Stimulated activated CD4-positive, alpha-beta T cell treated with anti-CD3 and anti-CD28 coated beads, Interleukin-1b, Interleukin-23, amount 100 ng/mL, for 24 hours (primary cell): Measurements from ENCODE around the gene SPATS2.
"Not testable (repeated sequence)": the region's sequence is repeated elsewhere in the genome, so short reads cannot be mapped to it uniquely, and the experiment has no call there.

Experiments
- DNase-seq, 4 experiments: peaks; one replicate each; pipeline ENCODE4 v3.0.0-alpha.2; 2020; ENCODE audit warnings: low read depth in 4 of 4, low spot score in 1 of 4

The SPATS2 gene

DNA sequence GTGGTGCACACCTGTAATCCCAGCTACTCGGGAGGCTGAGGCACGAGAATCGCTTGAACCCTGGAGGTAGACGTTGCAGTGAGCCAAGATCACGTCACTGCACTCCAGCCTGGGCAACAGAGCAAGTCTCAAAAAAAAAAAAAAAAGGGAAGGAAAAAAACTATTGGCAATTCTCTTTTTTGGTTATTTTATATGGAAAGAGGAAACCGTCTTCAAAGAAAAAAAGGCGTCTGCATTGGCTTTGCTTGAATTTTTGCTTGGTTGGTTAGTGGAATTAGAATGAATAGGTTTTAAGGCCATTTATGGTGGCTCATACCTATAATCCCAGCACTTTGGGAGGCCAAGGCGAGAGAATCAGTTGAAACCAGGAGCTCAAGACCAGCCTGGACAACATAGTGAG is 142.4 kb downstream of the SPATS2 start:
- DNase-seq: not testable (repeated sequence)

DNA sequence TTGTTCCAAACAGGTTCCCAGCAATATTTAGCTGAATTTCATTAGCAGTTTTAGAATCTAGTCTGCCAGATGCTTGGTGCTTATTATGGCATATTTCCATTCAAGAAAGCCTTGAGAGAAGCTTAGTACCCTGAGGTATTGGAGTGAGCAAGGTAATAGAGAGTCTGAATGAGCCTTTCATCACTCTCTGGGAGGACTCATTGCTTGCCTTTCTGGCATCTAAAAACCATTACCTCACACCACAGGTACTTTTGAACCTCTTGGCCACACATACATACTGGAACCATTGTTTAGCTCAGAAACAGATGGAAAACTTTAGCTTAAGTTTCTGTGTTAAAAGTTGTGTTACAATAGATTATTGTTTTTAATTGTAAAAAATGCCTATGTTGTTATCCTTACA is 144.1 kb downstream of the SPATS2 start:
- DNase-seq: no peak

DNA sequence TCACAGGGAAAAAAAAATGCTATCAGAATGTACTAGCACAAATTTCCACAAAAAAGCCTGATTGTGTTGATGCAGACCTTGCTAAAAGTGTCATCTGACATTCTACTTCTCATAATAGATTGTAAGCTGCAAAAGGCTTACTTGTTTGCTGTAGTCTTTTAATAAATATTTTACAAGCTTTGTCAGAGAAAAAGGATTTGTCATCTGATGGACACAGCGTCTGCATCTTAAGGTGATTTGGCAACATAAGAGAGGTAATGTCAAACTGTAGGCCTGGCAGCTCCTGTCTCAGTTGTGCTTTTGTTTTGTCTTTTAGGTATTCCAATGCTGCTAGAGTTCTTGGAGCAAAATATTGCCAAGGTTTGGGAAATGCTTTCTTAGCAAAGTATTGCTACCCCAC is 145.3 kb downstream of the SPATS2 start:
- DNase-seq: no peak

DNA sequence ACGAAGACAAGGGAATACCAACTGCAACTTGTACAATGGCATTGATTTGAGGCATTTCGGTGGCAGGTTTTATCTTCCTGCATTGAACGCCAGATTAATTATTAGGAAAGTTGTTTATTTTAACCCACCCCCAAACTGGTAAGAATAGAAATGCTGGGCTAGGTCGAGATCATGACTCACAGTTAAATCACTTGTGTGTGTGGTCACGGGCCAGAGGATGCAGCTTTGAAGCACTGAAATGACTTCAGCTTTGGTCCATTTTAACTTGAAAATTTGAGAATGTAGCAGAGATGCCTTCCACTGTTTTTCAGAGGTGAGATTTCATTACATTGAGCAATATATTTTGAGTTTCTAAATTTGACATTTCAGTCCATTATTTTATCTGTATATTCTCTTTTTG is 148.0 kb downstream of the SPATS2 start:
- DNase-seq: no peak

DNA sequence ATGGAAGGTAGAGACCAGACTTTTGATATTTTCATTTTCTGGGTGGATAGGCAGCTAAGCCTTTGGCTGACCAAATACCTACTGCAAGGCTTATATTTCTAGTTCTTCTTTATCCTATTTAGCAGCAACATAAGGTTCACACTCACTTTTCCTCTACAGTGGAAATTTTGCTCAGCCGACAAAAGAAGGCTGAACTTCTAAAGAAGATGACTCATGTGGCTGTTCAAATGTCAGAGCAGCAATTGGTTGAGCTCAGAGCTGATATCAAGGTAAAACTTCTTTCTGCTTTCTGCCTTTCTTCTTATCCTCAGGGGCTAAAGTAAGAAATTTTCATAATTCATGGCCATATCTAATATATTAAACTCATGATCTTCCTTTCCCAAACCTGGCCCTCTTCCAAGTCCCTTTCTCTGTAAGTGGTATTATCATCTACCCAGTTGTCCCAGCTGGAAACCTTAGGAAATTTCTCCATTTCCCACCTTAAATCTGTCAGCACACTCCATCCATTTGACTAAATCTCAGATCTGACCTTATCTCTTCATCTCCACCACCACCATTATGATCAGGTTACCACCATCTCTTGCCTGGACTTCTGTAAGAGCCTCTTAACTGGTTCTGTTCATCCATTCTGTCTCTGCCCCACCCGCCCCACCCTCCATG is 151.8 kb downstream of the SPATS2 start:
- no peak for DNase-seq

DNA sequence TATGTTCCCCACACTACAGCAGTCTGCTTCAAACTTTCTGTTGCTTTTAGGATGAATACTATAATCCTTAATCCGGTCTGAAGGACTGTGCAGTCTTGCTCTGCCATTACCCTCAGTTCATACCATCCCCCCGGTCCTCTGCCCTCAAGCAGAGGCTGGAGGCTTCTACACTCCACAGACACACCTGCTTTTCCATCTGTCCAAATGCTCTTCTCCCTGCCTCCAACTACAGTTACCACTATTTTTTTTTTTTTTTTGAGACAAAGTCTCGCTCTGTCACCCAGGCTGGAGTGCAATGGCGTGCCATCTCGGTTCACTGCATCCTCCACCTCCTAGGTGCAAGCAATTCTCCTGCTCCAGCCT is 152.3 kb downstream of the SPATS2 start:
- no peak for DNase-seq

DNA sequence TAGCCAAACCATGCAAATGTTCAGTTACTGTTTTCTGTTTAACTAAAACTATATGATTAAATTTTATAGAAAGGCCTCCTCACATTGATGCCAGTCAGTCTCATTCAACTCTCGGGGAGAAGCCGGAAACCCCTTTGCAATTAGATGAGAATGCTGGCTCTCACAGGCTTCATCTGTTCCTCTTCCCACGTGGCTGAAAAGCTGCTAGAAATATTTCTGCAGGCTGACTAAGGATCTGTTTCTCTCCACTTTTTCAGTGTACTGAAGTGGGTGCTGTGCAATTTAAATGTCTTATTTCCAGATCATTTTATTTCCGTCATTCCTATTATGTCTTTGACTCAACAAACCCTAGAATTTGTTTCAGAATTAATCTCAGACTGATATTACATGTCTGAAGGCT is 154.1 kb downstream of the SPATS2 start:
- DNase-seq: no peak

DNA sequence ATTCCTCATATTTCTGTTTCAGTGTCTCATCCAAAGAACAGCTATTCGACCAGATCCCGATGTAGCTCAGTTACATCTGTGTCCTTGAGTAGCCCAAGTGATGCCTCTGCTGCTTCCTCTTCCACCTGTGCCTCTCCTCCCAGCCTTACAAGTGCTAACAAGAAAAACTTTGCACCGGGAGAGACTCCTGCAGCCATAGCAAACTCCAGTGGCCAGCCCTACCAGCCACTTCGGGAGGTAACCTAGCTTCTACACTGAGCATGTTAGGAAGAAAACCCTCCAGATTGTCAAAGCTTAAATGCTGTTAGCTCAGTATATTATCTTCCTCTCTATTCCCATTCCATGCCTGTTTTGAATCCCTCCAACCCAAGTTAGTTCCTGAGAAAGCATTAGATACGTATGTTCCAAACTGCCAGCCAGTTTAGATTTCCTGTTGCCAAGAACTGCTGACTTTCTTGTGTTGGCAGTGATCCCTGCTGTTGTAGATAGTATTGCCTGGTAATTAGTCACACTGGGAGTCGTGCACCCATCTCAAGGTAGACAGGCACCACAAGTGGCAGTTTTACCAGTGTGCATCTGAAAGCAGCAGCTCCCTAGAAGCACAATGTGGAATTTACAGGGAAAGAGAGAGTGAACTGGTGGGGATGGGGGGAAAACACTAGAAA is 157.5 kb downstream of the SPATS2 start:
- DNase-seq: no peak

DNA sequence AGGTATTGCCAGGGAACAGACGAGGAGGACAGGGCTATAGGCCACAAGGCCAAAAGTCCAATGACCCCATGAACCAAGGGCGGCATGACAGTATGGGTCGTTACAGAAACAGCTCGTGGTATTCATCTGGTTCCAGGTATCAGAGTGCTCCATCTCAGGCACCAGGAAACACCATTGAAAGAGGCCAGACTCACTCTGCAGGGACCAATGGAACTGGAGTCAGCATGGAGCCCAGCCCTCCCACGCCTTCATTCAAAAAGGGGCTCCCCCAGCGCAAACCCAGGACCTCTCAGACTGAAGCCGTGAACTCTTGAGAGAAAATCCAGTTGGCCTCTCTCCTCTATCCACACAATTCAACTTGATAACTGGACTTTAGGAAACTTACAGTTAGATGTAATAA is 158.7 kb downstream of the SPATS2 start:
- no peak for DNase-seq

DNA sequence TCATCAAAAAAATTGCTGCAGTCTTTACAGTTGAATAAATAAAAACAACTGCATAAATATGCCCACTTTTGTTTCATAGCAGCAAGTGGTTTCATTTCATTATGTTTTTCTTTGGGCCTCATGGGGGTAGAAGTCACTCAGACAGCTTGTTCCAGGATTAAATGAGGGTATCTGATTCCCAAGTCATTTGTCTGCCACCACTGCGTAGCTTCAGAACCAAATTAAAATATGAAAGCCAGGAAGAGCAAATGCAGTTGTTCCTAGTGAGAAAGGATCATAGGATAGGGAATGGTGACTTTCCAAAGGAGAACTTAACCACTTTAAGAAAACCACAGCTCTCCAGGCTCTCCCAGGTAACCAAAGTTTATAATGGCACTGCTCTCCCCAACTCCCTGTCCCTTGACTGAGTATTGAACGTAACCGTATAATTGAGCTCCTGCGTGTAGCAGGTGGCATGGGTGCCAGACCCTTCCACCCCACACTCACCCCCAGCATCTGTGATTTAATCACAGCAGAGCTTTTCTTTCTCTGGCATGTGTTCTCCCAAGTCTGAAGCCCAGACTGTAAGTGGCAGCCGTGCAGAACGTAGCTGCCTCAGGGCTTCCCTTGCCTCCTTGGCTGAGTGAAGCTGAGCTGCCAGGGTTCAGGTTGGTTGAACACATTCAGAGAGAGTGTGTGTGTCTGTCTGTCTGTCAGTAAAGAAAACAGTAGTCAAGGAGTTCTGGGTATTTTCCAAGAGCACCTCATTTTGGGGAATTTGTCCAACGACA is 160.3 kb downstream of the SPATS2 start:
- DNase-seq: no peak

DNA sequence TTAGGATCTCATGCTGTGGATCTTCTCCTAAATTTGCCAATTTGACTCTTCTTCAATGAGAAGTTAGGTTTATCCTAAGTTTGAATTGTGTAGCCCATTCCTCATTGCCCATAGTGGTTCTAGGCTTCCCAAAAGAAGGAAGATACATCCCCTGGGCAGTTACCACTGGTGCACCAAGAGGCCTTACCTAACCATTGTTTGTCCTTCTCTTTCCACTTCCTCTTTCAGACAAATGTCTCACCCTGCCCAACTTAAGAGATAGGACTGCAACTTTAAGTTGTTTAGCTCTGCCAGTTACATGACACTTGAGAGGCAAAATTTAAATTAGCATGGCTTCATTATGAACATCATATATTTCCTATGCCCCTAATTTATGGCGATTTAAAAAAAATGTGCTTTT is 162.2 kb downstream of the SPATS2 start:
- no peak for DNase-seq

DNA sequence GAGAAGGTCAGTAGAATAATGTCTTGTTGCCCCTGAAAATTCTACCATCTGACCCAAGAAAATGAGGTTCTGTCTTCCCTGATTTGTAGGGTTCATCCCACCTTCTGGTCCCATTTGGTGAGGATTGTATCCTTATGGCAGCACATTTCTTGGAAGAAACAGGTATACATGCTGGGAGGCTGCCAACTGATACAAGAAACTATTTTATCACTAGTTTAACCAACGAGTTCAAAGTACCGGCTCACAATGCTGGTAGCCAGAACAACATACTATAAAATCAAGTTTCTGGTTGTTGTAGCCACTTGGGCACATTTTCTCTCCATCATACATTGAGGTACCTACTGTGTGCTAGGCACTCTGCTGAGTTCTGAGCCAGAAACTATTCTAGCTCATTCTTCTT is 164.5 kb downstream of the SPATS2 start:
- DNase-seq: no peak

DNA sequence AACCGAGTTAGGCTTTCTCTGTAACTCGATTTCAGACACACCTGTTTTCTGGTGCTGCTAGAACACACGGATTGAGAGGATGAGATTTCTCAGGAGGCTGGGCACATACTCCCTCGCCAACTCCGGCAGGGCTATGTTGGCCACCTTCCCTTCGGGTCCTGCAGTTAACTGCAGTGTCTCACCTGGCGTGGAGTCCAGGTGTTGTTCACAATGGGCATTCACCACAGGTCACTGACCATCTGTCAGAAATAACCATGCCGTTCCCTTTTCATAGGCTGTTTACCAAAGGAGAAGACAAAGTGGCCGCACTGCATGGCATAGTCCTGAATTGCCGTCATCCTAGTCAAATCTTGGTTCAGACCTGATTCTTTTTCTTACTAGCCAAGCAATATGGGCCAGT is 166.1 kb downstream of the SPATS2 start:
- DNase-seq: no peak

DNA sequence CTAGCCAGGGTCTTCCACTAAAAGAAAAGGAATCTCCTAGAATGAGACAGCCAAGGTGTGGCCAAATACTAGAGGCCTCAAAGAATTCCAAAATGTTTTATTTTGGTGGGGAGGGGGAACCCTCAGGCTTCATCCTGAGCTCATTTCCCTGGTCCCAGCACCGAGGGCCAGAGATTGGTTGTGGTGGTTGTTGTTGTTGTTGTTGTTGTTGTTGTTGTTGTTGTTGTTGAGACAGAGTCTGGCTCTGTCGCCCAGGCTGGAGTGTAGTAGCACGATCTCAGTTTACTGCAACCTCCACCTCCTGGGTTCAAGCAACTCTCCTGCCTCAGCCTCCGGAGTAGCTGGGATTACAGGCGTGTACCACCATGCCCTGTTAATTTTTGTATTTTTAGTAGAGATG is 166.9 kb downstream of the SPATS2 start:
- DNase-seq: not testable (repeated sequence)

DNA sequence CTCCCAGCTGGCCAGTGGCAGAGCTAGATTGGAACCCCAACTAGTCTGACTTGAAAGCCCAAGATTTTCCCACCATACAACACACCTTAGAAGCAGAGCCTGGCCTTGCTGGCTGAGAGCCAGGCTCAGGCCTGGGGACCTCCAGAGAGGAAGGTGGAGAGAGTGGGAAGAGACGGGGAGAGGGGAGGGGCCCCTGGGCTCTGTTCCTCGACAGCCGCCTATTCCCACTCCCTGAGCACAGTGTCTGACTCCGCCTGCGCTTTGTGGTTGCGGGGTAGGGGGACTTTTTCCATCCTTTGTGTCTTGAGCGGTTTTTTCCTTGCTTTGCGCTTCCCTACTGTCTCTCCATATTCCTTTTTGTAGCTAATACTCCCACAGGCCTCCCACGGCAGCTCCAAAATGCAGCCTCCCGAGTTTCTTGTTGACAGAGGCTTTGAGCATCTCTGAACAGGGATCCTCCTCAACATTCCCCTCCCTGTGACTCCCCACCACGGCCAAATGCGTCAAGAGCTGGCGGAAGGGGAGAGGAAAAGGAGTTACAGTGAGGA is 167.5 kb downstream of the SPATS2 start:
- no peak for DNase-seq

DNA sequence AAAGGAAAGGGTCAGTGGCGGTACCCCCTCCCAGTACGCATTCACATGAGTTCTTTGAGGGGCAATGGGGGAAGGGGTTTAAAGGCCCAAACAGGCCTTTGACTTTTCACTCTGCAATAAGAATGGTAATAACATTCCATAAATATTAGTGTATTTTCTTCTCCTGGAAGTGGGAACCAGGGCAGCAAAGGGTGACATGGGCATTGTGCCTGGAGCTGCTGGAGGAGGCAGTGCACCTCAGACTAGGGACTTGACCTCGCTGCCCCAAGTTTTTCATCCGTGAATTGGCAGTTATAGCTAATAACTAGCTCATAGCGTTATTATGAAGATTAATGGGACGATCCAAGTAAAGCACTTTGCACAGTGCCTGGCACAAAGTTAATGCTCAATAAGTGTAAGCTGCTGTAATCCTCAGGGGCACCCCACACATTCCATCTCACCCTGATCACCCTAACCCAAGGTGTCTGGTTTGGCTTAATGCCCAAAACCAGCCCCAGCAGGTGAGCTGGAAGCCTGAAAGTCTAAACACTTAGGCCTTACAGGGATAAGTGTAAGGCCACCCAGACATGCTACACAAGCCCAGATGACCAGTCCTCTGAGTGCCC is 168.8 kb downstream of the SPATS2 start:
- DNase-seq: no peak

DNA sequence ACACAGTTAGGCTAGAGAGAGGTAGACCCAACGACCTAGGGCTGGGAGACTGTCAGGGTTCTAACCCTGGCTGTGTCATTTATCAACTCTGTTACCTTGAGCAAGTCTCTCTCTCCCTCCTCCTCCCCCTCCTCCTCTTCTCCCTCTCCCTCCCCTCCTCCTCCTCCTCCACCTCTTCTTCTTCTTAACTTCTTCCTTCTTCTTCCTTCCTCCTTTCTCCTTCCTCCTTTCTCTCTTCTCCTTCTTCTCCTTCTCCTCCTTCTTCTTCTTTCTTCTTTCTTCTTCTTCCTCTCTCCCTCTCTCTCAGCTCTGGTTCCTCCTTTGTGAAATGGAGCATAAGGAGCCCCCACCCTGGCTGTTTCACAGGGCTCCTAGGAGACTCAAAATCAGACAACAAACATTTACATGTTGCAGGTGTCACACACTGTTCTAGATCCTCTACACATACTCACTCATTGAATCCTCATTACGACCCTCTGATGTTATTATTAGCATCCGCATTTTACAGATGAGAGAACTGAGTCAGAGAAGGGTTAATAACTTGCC is 169.3 kb downstream of the SPATS2 start:
- DNase-seq: no peak

DNA sequence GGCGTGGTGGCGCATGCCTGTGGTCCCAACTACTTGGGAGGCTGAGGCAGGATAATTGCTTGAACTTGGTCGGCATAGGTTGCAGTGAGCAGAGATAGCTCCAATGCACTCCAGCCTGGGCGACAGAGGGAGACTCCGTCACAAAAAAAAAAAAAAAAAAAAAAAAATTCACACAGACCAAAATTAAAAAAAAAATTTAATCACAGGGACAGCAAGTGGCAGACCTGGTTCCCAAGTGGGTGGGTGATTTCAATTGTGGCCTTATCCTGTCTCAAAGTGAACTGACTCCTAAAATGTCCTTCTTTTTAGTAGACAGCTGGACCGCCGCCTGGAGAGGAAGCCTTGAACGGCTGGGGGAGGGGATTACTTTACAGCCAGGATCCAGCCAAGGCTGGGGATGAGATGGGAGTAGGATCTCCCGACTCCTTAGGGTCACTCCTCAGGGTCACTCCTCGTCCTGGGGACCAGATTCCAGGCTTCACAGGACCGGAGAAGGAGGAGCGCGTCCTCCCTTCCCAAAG is 170.0 kb downstream of the SPATS2 start:
- DNase-seq: no peak

DNA sequence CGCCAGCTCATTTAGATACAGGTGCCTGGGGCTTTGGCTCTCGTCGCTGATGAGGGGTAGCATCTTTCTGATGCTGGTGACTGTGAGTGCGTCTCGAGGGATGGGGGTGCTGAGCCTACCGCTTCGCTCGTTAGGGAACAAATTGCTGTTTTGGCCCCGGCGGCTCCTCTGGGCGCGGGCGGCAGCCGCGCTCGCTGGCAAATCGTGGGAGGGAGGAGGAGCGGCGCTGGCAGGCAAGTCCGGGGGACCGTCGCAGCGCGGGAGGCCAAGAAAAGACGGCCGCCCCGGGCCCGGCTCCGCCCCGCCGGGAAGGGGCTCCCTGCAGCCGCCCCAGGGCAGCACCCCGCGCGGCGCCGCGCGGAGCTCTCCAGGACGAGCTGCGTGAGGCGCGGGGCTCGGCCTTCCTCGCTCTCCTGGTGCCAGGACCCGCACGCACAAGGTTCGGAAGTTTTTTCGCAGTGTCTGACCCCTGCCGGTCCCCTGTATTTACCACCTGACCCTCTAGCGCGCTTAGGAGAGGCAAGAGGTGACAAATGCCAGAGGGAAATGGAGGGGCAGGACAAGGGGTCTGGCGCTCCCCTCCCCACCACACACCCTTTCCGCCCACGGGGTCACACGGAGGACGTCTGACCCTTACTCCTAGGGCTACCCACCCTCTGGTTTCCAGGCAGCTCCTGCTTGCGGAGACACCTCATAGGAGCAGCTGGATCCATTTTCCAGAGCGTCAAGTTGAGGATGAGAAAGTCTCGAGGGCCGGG is 170.7 kb downstream of the SPATS2 start:
- DNase-seq: no peak
